Measurements from ENCODE around the gene PLPP7. TPM values are rescaled to one million over a fixed set of nuclear protein-coding genes. Genes with fewer than 3 reads are reported as not detected.

Gene PLPP7
- total and polyA plus RNA-seq, 11 donors, result 56.1 to 293 (median 109) TPM

- DNase-seq (peak in 2 of 5 donors; percentile 31 to 35), ATAC-seq (peak in 2 of 4 donors; percentile 0 to 1)
- TF ChIP-seq POLR2A (IDR thresholded peaks at IDR 0.05) (no peak), CTCF (IDR thresholded peaks at IDR 0.05) (peak in 4 of 12 donors; percentile 5 to 46 (median 20))
- H3K27me3 ChIP-seq, result peaks cover 0 to 12% (median 0%) of the 10 kb centered on the region in 9 donors
- H3K36me3 ChIP-seq, result no peaks in the 10 kb centered on the region
- H3K4me3 ChIP-seq, result peak overlapping the region; percentile 69 to 96 (median 84)
- H3K4me1 ChIP-seq, result peaks cover 8 to 62% (median 32%) of the 10 kb centered on the region in 12 donors
- H3K27ac ChIP-seq, result peak overlapping the region; percentile 88 to 99 (median 98)
- no peaks in the 10 kb centered on the region for H3K9me3 ChIP-seq
- WGBS, 4 donors, result 0 to 2% (median 1%) methylated on average over 7 to 78 of the region's 78 CpGs
- intact Hi-C loops (cut with DNase I), result loop anchor here in 8 of 10 donors (2.0 to 10.0 kb wide), 9 partner anchors 35 to 100 kb away; no protein-coding TSS in a partner anchor
These were observed 12.1 kb upstream of the PLPP7 start for GRCh38 chr9:131277287-131277909.

GRCh38 chr9:131277910-131278701 lies 11.4 kb upstream of the PLPP7 start:
- intact Hi-C loops (cut with DNase I), result loop anchor here in 8 of 10 donors (2.0 to 10.0 kb wide), 9 partner anchors 34 to 101 kb away; no protein-coding TSS in a partner anchor
- H3K27me3 ChIP-seq, result peaks cover 0 to 16% (median 0%) of the 10 kb centered on the region in 9 donors
- H3K36me3 ChIP-seq, result no peaks in the 10 kb centered on the region
- peak overlapping the region; percentile 88 to 99 (median 98) for H3K27ac ChIP-seq
- TF ChIP-seq CTCF (IDR thresholded peaks at IDR 0.05) (no peak), POLR2A (IDR thresholded peaks at IDR 0.05) (no peak)
- peak overlapping the region; percentile 69 to 96 (median 84) for H3K4me3 ChIP-seq
- H3K9me3 ChIP-seq, result no peaks in the 10 kb centered on the region
- 8 to 27% (median 8%) methylated on average over 7 to 59 of the region's 59 CpGs for WGBS, 4 donors
- DNase-seq (peak; percentile 91 to 94 (median 92)), ATAC-seq (peak; percentile 44 to 65 (median 58))
- peaks cover 4 to 63% (median 31%) of the 10 kb centered on the region in 12 donors for H3K4me1 ChIP-seq

GRCh38 chr9:131278702-131279111 lies 10.8 kb upstream of the PLPP7 start:
- intact Hi-C loops (cut with DNase I), result loop anchor here in 7 of 10 donors (5.0 to 10.0 kb wide), 7 partner anchors 34 to 101 kb away; no protein-coding TSS in a partner anchor
- Histone ChIP-seq H3K9me3 (no peaks in the 10 kb centered on the region), H3K4me1 (peaks cover 9 to 63% (median 27%) of the 10 kb centered on the region in 12 donors), H3K27me3 (peaks cover 0 to 20% (median 0%) of the 10 kb centered on the region in 9 donors), H3K4me3 (peak overlapping the region in 2 of 12 donors; percentile 17 to 79), H3K27ac (peak overlapping the region; percentile 53 to 99 (median 89)), H3K36me3 (no peaks in the 10 kb centered on the region)
- TF ChIP-seq CTCF (IDR thresholded peaks at IDR 0.05), result no peak
- TF ChIP-seq POLR2A (IDR thresholded peaks at IDR 0.05), result no peak
- DNase-seq (peak in 2 of 5 donors; percentile 14 to 39), ATAC-seq (no peak)
- WGBS, 4 donors, result 34 to 43% (median 38%) methylated on average over 9 to 10 of the region's 10 CpGs

Data from heart left ventricle (tissue), 16 donors.